ENCODE data around the gene PAPPA. TPM values are rescaled to one million over a fixed set of nuclear protein-coding genes. Genes with fewer than 3 reads are reported as not detected.

The PAPPA gene
- total RNA-seq, 1 experiment from 2014 or later = 5.4 TPM

DNA sequence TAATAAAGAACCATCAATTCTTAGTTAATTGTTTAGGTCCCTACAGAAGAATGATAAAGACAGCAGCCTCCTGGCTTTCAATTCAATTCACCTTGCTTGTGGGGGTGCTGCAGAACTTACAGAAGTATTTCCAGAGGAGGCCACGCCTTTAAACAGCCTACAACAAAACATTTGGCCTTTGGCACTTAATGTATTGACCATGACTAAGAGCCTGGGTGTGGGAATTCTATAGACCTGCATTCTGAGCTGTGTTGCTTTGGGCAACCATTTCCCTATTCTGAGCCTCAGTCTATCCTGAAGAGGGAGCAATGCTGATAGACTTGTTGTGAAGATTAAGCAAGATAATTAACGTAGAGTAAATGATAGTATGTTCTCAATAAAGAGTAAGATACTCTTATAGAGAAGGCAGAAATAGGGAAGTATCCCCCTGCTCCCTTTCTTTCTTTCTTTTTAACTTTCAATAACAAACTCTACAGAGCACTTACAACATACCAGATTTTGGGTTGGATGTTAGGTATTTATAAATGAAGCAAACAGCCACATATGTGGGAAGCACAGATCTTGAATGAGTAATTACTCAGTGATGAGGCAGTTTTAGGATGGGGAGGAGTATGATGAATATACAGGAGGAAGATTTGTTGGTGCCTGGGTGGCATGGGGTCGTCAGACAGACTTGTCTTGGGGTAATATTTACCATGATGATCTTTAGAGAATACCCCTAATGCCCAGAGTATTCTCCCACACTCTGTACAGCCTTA, 28.4 kb downstream of the PAPPA start:
- DNase-seq (ENCODE audit: low read depth) = no peak

DNA sequence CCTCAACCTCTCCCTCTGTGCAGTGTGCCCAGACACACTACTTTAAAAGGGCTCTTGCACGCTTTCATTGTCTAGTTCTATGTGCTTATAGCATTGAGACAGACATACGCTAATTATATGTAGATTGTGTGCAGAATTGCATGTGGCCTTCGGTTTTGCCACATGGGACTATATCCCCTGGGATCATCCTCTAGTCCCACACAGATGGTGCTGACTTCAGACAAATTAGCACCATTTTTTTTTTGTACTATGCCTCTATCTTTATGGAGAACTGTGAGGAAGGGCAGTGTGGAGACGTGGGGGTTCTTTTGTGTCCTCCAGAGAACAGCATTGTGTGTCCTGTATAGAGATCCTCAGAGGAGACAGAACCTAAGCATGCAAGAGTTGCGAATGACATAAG, 29.3 kb downstream of the PAPPA start:
- DNase-seq (ENCODE audit: low read depth) = no peak

DNA sequence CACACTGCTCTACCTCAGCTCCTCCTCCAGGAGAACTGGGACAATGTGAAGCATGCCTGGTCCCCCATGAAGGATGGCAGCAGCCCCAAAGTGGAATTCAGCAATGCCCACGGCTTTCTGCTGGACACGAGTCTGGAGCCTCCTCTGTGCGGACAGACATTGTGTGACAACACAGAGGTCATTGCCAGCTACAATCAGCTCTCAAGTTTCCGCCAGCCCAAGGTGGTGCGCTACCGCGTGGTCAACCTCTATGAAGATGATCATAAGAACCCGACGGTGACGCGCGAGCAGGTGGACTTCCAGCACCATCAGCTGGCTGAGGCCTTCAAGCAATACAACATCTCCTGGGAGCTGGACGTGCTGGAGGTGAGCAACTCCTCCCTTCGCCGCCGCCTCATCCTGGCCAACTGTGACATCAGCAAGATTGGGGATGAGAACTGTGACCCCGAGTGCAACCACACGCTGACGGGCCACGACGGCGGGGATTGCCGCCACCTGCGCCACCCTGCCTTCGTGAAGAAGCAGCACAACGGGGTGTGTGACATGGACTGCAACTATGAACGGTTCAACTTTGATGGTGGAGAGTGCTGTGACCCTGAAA, 34.1 kb downstream of the PAPPA start:
- DNase-seq (ENCODE audit: low read depth) = no peak

GRCh38 chr9:116189683-116190082, 36.1 kb downstream of the PAPPA start:
- DNase-seq (ENCODE audit: low read depth) = no peak

- DNase-seq (ENCODE audit: low read depth) = peak; percentile 95
Measured at GRCh38 chr9:116190637-116191396, 37.2 kb downstream of the PAPPA start.

DNA sequence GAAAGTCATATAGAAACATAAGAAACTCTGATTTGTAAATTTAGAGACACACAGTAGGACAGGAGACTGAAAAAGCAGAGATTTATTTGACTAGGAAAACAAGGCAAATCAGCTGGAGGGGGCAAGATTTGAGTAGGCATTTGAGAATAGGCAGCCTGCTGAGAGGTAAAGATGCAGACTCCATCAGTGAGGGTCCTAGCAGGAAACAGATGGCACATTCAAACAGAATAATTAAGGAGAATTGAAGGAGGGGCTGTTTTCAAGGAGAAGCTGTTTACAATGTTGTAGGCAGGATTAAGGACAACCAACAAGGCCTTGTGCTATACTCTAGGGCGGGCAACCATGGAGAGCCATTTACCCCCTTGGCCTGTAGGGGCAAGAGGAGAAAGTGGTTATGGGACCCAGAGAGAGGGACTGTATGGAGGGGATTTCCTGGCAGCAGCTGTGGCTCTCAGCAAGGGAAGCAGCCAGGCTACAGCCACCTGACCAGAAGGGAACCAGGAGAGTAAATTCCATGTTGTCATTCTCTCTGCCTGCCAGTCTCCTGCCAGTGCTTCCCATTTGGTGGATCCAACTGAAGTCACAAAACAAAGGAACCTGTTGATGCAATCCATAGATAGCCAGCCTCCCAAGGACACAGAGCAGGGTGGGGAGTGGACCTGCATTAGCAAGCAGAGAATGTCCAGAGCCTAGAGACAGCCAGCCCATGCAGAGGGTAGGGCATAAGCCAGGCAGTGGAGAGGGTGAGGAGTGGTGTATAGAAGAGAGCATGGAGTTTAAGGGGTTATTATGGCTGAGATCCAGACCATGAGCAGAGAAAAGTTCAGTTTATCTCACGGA, 38.2 kb downstream of the PAPPA start:
- DNase-seq (ENCODE audit: low read depth) = no peak

DNA sequence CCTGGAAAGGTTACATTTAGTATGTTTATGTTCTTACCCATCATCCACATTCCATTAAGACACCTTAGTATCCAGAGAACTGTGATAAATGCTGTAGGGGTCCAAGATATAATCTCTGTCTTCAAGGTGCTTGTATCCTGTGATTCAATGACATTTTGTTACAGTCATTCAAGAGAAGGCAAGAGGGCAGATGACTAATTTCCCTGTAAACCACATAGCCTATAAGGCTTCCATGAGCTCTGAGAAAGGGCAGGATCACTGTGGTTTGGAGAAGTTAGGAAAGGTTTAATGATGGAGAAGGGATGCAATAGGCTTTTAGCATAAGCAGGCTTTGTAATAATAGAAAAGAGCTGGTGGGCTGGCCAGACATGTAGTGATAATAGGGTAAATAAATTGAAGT, 40.0 kb downstream of the PAPPA start:
- peak; percentile 96 for DNase-seq (ENCODE audit: low read depth)

DNA sequence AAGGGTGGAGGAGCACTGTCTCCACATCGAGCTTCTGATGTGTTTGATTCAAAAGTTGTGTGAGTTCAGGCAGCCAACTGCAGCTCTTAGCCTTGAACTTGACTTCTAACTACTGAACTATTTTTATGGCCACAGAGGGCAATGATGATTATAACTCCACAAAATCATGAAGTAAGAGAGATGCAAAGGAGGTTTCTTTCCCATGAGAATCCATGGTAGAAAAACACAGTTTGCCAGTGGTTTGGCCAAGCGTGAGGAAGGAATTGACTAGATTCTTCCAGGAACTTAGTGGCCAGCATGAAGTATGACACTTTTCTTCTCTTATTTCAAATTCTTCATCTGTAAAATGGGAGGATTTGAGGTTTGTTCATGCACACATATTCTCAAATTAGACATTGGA, 43.2 kb downstream of the PAPPA start:
- DNase-seq (ENCODE audit: low read depth) = no peak

- no peak for DNase-seq (ENCODE audit: low read depth)
Measured at GRCh38 chr9:116198344-116198743, 44.8 kb downstream of the PAPPA start.

DNA sequence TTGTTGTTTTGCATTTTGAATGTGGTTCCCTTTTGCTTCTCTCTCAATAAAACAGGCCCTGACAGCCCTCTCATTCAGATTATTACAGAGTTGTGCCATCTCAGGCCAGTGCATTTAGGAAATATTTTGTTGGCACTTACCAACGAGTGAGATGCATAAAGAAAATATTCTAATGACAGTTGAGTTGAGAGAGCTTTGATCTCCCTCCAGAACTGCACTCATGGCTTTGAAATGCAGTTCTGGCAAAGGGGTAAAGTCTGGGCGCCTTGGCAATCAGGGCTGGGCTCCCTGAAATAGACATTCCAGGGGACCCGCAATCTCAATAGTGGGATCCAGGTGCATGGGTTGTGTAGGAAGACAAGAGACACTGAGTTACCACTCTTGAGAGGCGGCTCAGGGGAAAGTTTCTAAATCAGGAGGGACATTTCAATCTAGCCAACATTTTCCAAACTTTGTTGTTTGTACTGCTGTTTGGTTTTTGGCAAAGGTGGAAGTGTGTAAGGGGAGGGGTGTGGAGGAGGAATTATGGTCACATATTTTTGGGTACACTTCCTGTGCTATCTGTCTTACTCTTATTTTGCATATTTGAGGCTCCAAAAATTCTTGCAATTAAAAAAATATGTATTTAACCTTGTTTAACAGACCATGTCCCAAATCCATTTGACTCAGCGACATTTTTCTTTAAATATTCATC, 48.8 kb downstream of the PAPPA start:
- DNase-seq (ENCODE audit: low read depth) = no peak

DNA sequence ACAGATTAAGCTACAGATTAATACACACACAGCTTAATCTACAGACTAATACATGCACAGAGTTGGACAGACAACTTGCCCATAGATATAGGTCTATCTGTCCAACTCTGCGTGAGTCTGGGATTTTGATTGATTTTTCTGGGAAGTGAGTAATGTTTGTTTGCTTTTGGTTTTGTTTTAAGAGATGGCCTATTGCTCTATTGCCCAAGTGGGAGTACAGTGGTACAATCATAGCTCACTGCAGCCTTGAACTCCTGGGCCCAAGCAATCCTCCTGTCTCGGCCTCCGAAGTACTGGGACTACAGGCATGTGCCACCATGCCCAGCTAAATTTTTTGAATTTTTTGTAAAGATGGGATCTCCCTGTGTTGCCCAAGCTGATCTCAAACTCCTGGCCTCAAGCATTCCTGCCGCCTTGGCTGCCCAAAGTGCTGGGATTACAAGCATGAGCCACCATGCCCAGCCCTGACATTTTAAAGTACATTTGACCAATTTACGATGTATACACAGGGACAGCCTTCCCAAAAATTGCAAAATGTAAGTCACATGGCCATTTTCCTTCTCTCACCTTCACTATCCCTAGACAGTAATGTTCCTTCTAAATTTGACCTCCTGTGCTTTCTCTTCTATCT, 50.8 kb downstream of the PAPPA start:
- DNase-seq (ENCODE audit: low read depth) = no peak

DNA sequence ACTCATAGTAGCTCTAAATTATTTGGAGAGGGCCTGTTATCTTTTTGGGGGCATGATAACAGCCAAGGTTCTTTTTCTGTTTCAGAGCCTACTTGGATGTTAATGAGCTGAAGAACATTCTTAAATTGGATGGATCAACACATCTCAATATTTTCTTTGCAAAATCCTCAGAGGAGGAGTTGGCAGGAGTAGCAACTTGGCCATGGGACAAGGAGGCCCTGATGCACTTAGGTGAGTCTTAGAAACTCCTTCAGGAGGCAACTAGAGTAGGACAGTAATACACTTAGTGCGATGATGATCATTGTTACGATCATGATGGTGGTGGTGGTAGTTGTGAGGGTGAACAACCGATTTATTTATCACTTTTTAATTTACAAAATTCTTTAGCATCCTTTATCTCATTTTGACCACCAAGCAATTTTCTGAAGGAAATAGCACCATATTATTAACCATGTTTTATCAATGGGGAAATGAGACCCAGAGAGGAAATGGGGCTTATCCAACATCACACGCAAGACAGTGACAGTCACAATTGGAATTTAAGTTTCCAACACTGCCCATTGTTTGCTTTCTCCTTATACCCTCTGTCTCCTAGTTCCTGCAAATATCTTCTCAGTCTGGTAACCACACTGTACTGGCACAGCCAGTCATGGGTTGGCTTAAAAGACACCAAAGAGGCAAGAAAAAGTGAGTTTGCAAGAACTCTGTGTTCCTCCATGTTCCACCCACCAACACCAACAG, 54.0 kb downstream of the PAPPA start:
- peak; percentile 85 for DNase-seq (ENCODE audit: low read depth)

GRCh38 chr9:116208417-116209232, 55.0 kb downstream of the PAPPA start:
- peak; percentile 28 for DNase-seq (ENCODE audit: low read depth)

GRCh38 chr9:116209414-116210116, 56.0 kb downstream of the PAPPA start:
- no peak for DNase-seq (ENCODE audit: low read depth)

DNA sequence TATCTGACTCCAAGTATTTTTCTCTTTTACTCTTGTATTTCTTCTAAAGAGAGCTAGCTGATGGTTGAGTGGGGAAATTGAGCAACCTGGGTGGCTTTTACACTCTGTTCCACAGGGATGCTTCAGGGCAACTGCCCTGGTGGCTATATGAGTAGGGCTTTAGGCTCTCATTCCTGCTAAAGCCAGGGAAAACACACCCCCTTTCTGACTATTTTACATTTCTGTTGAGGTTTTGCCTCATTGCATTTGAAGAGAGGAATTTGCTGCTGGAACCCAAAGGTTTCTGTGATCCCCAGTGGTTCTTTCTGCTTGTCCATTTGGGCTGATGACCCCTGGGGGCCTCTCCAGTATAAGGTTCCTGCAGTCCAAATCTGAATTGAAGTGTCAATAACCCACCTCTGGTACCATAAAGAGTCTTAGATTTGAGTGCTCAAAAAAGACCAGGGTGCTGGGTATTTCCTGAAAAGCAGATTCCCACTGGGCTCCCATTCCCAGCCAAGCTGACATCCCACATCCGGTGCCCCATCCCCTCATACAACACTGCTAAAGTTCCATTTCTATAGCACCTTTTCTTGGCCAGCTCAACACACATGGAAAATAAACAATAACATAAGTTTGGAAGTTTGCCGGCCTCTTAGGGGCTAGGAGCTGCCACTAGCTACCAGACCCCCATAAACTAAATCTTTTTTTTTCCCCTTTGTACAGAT, 59.5 kb downstream of the PAPPA start:
- DNase-seq (ENCODE audit: low read depth) = no peak

DNA sequence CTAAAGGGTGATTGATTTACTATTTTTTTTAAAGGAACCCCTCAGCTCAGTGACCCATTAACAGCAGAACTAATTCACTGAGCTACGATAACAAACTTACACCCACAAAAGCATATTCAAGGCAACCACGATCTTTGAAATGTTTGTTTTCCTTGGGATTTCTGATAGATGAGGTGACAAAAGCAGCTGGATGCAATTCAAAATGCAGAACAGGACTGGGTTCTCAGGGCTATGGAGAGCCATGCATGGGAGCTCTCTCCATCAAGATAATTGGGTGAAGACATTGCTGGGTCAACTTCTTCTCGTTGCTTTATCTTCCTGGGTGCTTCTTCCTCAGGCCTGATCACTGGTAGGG, 60.1 kb downstream of the PAPPA start:
- no peak for DNase-seq (ENCODE audit: low read depth)

DNA sequence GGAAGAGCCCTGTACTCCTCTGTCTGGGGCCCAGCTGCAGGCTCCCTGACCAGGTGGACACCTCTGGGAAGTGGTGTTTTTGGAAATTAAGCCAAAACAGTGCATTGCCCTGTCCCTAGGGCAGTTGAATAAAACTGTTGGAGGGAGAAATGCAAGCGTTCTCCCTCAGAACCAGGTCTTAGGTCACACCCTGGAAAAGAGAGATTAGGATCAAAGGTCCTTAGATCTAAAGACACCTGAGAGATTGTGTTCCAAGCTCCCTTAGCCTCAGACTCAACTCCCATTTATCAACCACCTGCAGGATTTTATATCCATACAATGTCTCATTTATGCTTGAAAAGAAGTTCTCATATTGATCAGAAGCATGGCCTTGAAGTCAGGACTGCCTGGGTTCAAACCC, 64.8 kb downstream of the PAPPA start:
- no peak for DNase-seq (ENCODE audit: low read depth)

DNA sequence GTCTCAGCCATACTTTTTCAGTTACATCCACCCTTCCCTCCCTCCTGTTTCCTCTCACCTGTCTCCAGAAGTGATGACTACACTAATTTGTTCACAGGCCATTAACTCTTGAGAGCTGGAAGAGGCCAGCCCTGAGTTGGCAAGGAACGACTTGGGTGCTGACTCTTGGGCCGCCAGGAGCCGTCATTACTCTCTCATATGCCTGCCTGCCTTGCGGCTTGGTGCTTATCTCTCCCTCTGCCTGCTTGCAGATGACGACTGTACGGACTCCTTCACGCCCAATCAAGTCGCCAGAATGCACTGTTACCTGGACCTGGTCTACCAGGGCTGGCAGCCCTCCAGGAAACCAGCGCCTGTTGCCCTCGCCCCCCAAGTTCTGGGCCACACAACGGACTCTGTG, 66.1 kb downstream of the PAPPA start:
- DNase-seq (ENCODE audit: low read depth) = no peak

All from HT1080 (cell line).